ENCODE measurements around the gene GAS7.
A peak's percentile ranks its signal among the peaks of the same experiment; 100 is the strongest.

The GAS7 gene

GRCh38 chr17:9991796-9992195, 206.6 kb downstream of the GAS7 start:
- Histone ChIP-seq H3K9ac (no peak overlapping the region), H3K79me2 (ENCODE audit: insufficient read depth, low read depth) (no peaks in the 10 kb centered on the region), H3K4me2 (no peak overlapping the region), H3K4me3 (IDR thresholded peaks at IDR 0.05; ENCODE audit: insufficient read depth, low read depth, low read length) (no peak overlapping the region), H2AFZ (ENCODE audit: low read depth) (no peak overlapping the region), H3K36me3 (ENCODE audit: insufficient read depth) (no peaks in the 10 kb centered on the region), H3K4me1 (ENCODE audit: low read depth, poor library complexity, severe bottlenecking) (no peaks in the 10 kb centered on the region), H3K27me3 (ENCODE audit: insufficient read depth, low read depth) (no peaks in the 10 kb centered on the region), H3K27ac (no peak overlapping the region), H4K20me1 (ENCODE audit: insufficient read depth) (no peaks in the 10 kb centered on the region)
- TF ChIP-seq CTCF (conservative IDR thresholded peaks at IDR 0.05; ENCODE audit: low read depth, low read length): no peak

- no peaks in the 10 kb centered on the region for H3K4me1 ChIP-seq (ENCODE audit: low read depth, poor library complexity, severe bottlenecking)
- H3K4me3 ChIP-seq (IDR thresholded peaks at IDR 0.05; ENCODE audit: insufficient read depth, low read depth, low read length): no peak overlapping the region
- no peaks in the 10 kb centered on the region for H3K79me2 ChIP-seq (ENCODE audit: insufficient read depth, low read depth)
- TF ChIP-seq CTCF (conservative IDR thresholded peaks at IDR 0.05; ENCODE audit: low read depth, low read length): no peak
- no peak overlapping the region for H3K4me2 ChIP-seq
- no peaks in the 10 kb centered on the region for H4K20me1 ChIP-seq (ENCODE audit: insufficient read depth)
- no peak overlapping the region for H3K27ac ChIP-seq
- no peaks in the 10 kb centered on the region for H3K27me3 ChIP-seq (ENCODE audit: insufficient read depth, low read depth)
- no peaks in the 10 kb centered on the region for H3K36me3 ChIP-seq (ENCODE audit: insufficient read depth)
- no peak overlapping the region for H2AFZ ChIP-seq (ENCODE audit: low read depth)
- no peak overlapping the region for H3K9ac ChIP-seq
These were observed 207.1 kb downstream of the GAS7 start for GRCh38 chr17:9991351-9991750.

GRCh38 chr17:9987779-9988585, 210.4 kb downstream of the GAS7 start:
- Histone ChIP-seq H3K36me3 (ENCODE audit: insufficient read depth) (no peaks in the 10 kb centered on the region), H3K4me3 (IDR thresholded peaks at IDR 0.05; ENCODE audit: insufficient read depth, low read depth, low read length) (no peak overlapping the region), H3K27me3 (ENCODE audit: insufficient read depth, low read depth) (no peaks in the 10 kb centered on the region), H3K27ac (no peak overlapping the region), H3K79me2 (ENCODE audit: insufficient read depth, low read depth) (no peaks in the 10 kb centered on the region), H3K4me2 (no peak overlapping the region), H4K20me1 (ENCODE audit: insufficient read depth) (no peaks in the 10 kb centered on the region), H3K4me1 (ENCODE audit: low read depth, poor library complexity, severe bottlenecking) (no peaks in the 10 kb centered on the region), H2AFZ (ENCODE audit: low read depth) (no peak overlapping the region), H3K9ac (no peak overlapping the region)
- peak; percentile 46 for TF ChIP-seq CTCF (conservative IDR thresholded peaks at IDR 0.05; ENCODE audit: low read depth, low read length)

GRCh38 chr17:9986754-9987382, 211.5 kb downstream of the GAS7 start:
- H3K4me3 ChIP-seq (IDR thresholded peaks at IDR 0.05; ENCODE audit: insufficient read depth, low read depth, low read length): no peak overlapping the region
- no peaks in the 10 kb centered on the region for H3K4me1 ChIP-seq (ENCODE audit: low read depth, poor library complexity, severe bottlenecking)
- TF ChIP-seq CTCF (conservative IDR thresholded peaks at IDR 0.05; ENCODE audit: low read depth, low read length): no peak
- H3K79me2 ChIP-seq (ENCODE audit: insufficient read depth, low read depth): no peaks in the 10 kb centered on the region
- no peak overlapping the region for H2AFZ ChIP-seq (ENCODE audit: low read depth)
- no peaks in the 10 kb centered on the region for H4K20me1 ChIP-seq (ENCODE audit: insufficient read depth)
- no peak overlapping the region for H3K27ac ChIP-seq
- H3K36me3 ChIP-seq (ENCODE audit: insufficient read depth): no peaks in the 10 kb centered on the region
- H3K9ac ChIP-seq: no peak overlapping the region
- no peak overlapping the region for H3K4me2 ChIP-seq
- H3K27me3 ChIP-seq (ENCODE audit: insufficient read depth, low read depth): no peaks in the 10 kb centered on the region

Data from KMS-11 (cell line).